GM12875 (cell line): Measurements from ENCODE around the gene TBX1.
"Not testable (repeated sequence)": the region's sequence is repeated elsewhere in the genome, so short reads cannot be mapped to it uniquely, and the experiment has no call there.

ENCODE experiments used
- H3K4me3 ChIP-seq: one replicate; pipeline ENCODE4 v1.5.1; 2011; ENCODE audit warnings: low read depth, low read length, control low read depth
- TF ChIP-seq, protein P1 (sequence below): IDR thresholded peaks from 2 replicates; pipeline ENCODE4 v1.5.1; 2011; ENCODE audit warnings: low read depth, mild to moderate bottlenecking, control low read depth, inconsistent platforms, low read length, moderate library complexity, borderline replicate concordance; ENCODE audit not compliant: insufficient read depth

The TBX1 gene

DNA sequence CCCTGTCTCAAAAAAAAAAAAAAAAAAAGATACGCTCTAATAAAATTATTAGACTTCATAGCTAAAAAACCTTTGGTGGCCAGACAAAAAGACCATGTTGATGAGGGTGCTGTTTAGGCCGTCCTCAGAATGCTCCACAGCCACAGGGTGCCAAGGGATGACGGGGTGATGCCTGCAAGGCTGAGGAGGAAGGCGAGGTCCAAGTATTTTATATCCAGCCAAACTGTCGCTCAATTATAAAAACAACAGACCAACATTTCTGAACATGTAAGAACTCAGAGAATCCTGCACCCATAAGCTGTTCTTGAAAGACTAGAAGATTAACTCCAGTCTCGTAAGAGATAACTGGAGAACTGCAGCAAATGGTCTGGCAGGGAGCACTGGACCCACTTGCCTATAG is 29.2 kb downstream of the TBX1 start:
- TF ChIP-seq, protein P1, sequence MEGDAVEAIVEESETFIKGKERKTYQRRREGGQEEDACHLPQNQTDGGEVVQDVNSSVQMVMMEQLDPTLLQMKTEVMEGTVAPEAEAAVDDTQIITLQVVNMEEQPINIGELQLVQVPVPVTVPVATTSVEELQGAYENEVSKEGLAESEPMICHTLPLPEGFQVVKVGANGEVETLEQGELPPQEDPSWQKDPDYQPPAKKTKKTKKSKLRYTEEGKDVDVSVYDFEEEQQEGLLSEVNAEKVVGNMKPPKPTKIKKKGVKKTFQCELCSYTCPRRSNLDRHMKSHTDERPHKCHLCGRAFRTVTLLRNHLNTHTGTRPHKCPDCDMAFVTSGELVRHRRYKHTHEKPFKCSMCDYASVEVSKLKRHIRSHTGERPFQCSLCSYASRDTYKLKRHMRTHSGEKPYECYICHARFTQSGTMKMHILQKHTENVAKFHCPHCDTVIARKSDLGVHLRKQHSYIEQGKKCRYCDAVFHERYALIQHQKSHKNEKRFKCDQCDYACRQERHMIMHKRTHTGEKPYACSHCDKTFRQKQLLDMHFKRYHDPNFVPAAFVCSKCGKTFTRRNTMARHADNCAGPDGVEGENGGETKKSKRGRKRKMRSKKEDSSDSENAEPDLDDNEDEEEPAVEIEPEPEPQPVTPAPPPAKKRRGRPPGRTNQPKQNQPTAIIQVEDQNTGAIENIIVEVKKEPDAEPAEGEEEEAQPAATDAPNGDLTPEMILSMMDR: no peak
- no peak overlapping the region for H3K4me3 ChIP-seq

DNA sequence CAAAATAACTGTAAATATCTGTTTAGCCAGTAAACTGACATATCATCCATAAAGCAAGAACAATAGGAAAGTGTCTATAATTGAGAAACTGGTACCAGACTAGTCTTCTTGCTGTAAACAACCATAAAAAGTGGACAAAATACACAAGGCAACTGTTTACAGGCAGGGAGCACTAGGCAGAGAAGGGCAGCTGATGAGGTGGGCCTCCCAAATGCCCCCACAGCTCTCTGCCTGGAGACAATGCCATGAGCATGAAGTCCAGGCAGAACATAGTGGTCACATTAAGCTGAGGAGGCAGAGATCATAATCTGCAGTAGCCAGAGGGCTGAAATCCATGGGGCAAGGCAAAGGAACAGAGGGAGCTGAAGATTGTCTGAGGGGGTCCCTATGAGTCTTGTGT is 30.7 kb downstream of the TBX1 start:
- TF ChIP-seq, protein P1: no peak
- no peak overlapping the region for H3K4me3 ChIP-seq

DNA sequence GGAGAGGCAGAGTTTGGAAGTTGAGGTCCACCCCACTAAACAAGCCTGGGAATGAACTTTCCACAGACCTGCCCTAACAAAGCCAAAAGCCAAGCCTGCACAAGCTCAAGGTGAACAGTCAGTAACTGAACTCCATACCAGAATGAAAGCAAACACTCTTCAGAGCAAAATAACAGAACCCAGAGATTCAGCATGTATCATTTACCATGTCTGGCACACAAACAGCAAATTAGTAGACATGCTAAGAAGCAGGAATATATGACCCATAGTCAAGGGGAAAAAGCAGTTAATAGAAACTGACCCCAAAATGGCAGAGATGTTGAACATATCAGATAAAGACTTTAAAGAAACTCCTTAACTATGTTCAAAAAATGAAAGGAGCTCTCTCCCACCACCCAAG is 31.3 kb downstream of the TBX1 start:
- TF ChIP-seq, protein P1: no peak

DNA sequence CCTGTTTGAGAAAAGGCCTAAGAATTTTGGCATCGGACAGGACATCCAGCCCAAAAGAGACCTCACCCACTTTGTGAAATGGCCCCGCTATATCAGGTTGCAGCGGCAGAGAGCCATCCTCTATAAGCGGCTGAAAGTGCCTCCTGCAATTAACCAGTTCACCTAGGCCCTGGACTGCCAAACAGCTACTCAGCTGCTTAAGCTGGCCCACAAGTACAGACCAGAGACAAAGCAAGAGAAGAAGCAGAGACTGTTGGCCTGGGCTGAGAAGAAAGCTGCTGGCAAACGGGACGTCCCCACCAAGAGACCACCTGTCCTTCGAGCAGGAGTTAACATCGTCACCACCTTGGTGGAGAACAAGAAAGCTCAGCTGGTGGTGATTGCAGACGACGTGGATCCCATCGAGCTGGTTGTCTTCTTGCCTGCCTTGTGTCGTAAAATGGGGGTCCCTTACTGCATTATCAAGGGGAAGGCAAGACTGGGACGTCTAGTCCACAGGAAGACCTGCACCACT is 31.9 kb downstream of the TBX1 start:
- not testable (repeated sequence) for H3K4me3 ChIP-seq

More for the DNA sequence above, 31.3 kb downstream of the TBX1 start:
- H3K4me3 ChIP-seq: no peak overlapping the region

DNA sequence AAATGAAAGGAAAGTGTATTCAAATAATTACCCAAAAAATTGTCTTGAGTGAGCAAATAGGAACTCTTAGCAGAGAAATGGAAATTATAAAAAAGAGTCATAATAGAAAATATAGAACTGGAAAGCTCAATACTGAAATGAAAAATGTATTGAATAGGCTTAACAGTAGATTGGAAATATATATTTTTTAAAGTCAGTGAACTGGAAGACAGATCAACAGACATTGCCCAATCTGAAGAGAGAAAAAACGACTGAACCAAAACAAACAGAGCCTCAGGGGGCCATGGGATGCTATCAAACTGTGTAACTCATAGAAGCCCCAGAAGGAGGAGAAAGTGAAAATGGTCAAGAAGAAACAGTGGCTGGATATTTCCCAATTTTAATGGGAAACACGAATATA is 32.6 kb downstream of the TBX1 start:
- no peak overlapping the region for H3K4me3 ChIP-seq
- TF ChIP-seq, protein P1: no peak

DNA sequence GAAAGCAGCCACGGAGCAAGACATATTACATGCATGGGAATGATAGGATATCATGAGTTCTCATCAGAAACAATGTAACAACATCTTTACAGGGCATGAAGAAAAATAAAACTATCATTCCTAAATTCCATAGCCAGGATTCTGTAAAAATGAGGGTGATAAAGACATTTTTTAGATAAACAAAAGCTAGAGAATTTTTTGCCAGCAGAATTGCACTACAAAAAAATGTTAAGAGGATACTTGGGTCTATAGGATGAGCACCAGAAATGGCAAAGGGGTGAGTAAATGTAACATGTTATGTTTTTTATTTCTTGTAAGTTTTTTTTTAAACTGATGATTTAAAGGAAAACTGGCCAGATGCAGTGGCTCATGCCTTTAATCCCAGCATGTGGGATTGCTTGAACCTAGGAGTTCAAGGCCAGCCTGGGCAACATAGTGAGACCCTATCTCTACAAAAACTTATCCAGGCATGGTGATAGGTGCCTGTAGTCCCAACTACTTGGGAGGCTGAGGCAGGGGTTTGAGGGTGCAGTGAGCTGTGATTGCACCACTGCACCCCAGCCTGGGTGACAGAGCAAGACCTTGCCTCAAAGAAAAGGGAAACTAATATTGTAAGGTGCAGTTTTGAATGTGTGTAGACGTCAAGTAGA is 33.2 kb downstream of the TBX1 start:
- TF ChIP-seq, protein P1: no peak
- H3K4me3 ChIP-seq: no peak overlapping the region

DNA sequence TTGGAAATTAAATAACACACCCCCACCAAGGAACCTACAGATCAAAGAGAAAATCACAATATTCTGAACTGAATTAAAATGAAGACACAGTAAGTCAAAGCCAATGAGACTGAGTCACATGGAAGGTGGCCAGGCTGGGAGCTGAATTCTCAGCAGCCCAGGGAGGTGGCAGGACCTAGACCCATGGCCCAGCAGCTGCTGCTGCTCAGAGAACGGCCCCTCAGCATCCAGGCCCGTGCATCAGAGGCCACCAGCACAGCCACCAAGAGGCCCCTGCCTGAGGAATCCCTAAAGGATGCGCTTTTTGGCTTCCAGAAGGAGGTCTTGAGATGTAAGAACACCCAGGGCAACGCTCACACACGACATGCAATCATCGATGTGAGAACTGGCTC is 35.0 kb downstream of the TBX1 start:
- H3K4me3 ChIP-seq: no peak overlapping the region
- TF ChIP-seq, protein P1: no peak
